MG63 (cell line): ENCODE data around the gene MEGF11. TPM values are rescaled to one million over a fixed set of nuclear protein-coding genes. Genes with fewer than 3 reads are reported as not detected.

Source experiments
- DNase-seq: peaks from one replicate; pipeline ENCODE4 v3.0.0-alpha.2; 2020
- H3K27me3 ChIP-seq: fragments of 250-450 bp; sonication (Bioruptor Pico); 2 replicates; pipeline ENCODE4 v1.5.1; 2020; ENCODE audit warnings: mild to moderate bottlenecking, moderate library complexity
- H3K36me3 ChIP-seq: fragments of 250-450 bp; sonication (Bioruptor Pico); 2 replicates; pipeline ENCODE4 v1.5.1; 2020; ENCODE audit warnings: mild to moderate bottlenecking, moderate library complexity
- H3K4me3 ChIP-seq: fragments of 250-450 bp; sonication (Bioruptor Pico); 2 replicates; pipeline ENCODE4 v1.5.1; 2020; ENCODE audit warnings: mild to moderate bottlenecking, moderate library complexity
- H3K9me3 ChIP-seq: fragments of 250-450 bp; sonication (Bioruptor Pico); 2 replicates; pipeline ENCODE4 v1.5.1; 2020; ENCODE audit warnings: mild to moderate bottlenecking, moderate library complexity
- total RNA-seq: library from RNA; depleted of rRNA; stranded (reverse); fragments of >200 nt; shearing (Covaris generic); gene quantifications from 2 replicates; pipeline ENCODE4 v1.2.3, GENCODE V29; 2014; ENCODE audit warnings: low replicate concordance

The MEGF11 gene
- total RNA-seq, 1 experiment from 2014 or later, result 0.10 TPM

- DNase-seq, result no peak
- Histone ChIP-seq H3K36me3 (no peaks in the 10 kb centered on the region), H3K4me3 (no peak overlapping the region), H3K9me3 (peaks cover 2% of the 10 kb centered on the region; the same call in 1 of the 2 replicates), H3K27me3 (no peaks in the 10 kb centered on the region)
These were observed 252.5 kb downstream of the MEGF11 start for GRCh38 chr15:66001042-66001441.

GRCh38 chr15:65998486-65998885 lies 255.1 kb downstream of the MEGF11 start:
- H3K36me3 ChIP-seq, result no peaks in the 10 kb centered on the region
- H3K4me3 ChIP-seq, result no peak overlapping the region
- H3K27me3 ChIP-seq, result no peaks in the 10 kb centered on the region
- no peak for DNase-seq
- H3K9me3 ChIP-seq, result no peaks in the 10 kb centered on the region

- H3K27me3 ChIP-seq, result no peaks in the 10 kb centered on the region
- no peaks in the 10 kb centered on the region for H3K36me3 ChIP-seq
These were observed 256.6 kb downstream of the MEGF11 start for GRCh38 chr15:65996901-65997300.

GRCh38 chr15:65994832-65995231 lies 258.7 kb downstream of the MEGF11 start:
- Histone ChIP-seq H3K9me3 (no peaks in the 10 kb centered on the region), H3K4me3 (no peak overlapping the region), H3K27me3 (no peaks in the 10 kb centered on the region), H3K36me3 (no peaks in the 10 kb centered on the region)
- DNase-seq, result no peak

More at GRCh38 chr15:65996901-65997300, 256.6 kb downstream of the MEGF11 start:
- DNase-seq, result no peak
- Histone ChIP-seq H3K9me3 (no peaks in the 10 kb centered on the region), H3K4me3 (no peak overlapping the region)

GRCh38 chr15:65993762-65994161 lies 259.8 kb downstream of the MEGF11 start:
- H3K9me3 ChIP-seq, result no peaks in the 10 kb centered on the region
- H3K4me3 ChIP-seq, result no peak overlapping the region
- H3K27me3 ChIP-seq, result no peaks in the 10 kb centered on the region
- DNase-seq, result no peak
- no peaks in the 10 kb centered on the region for H3K36me3 ChIP-seq

- no peak for DNase-seq
- H3K27me3 ChIP-seq, result no peaks in the 10 kb centered on the region
- no peaks in the 10 kb centered on the region for H3K36me3 ChIP-seq
These were observed 260.3 kb downstream of the MEGF11 start for GRCh38 chr15:65993236-65993635.

GRCh38 chr15:65991721-65992483 lies 261.6 kb downstream of the MEGF11 start:
- DNase-seq, result no peak
- Histone ChIP-seq H3K27me3 (no peaks in the 10 kb centered on the region; the same call in 1 of the 2 replicates), H3K4me3 (no peak overlapping the region), H3K36me3 (no peaks in the 10 kb centered on the region), H3K9me3 (no peaks in the 10 kb centered on the region)

More at GRCh38 chr15:65993236-65993635, 260.3 kb downstream of the MEGF11 start:
- H3K9me3 ChIP-seq, result no peaks in the 10 kb centered on the region
- H3K4me3 ChIP-seq, result no peak overlapping the region

GRCh38 chr15:65990298-65990981 lies 263.1 kb downstream of the MEGF11 start:
- DNase-seq, result no peak
- Histone ChIP-seq H3K36me3 (no peaks in the 10 kb centered on the region), H3K9me3 (no peaks in the 10 kb centered on the region), H3K27me3 (no peaks in the 10 kb centered on the region; the same call in none of the 2 replicates), H3K4me3 (no peak overlapping the region)

GRCh38 chr15:65987100-65987499 lies 266.4 kb downstream of the MEGF11 start:
- Histone ChIP-seq H3K27me3 (peaks cover 6% of the 10 kb centered on the region), H3K4me3 (no peak overlapping the region), H3K9me3 (no peaks in the 10 kb centered on the region), H3K36me3 (no peaks in the 10 kb centered on the region)
- DNase-seq, result no peak

GRCh38 chr15:65986416-65986815 lies 267.1 kb downstream of the MEGF11 start:
- Histone ChIP-seq H3K4me3 (no peak overlapping the region), H3K9me3 (no peaks in the 10 kb centered on the region), H3K27me3 (peaks cover 6% of the 10 kb centered on the region), H3K36me3 (no peaks in the 10 kb centered on the region)
- no peak for DNase-seq

GRCh38 chr15:65985387-65985786 lies 268.2 kb downstream of the MEGF11 start:
- Histone ChIP-seq H3K4me3 (no peak overlapping the region), H3K27me3 (peaks cover 6% of the 10 kb centered on the region), H3K9me3 (no peaks in the 10 kb centered on the region), H3K36me3 (no peaks in the 10 kb centered on the region)
- no peak for DNase-seq

- Histone ChIP-seq H3K4me3 (no peak overlapping the region), H3K9me3 (no peaks in the 10 kb centered on the region), H3K36me3 (no peaks in the 10 kb centered on the region), H3K27me3 (peaks cover 6% of the 10 kb centered on the region)
- no peak for DNase-seq
These were observed 270.8 kb downstream of the MEGF11 start for GRCh38 chr15:65982627-65983322.

GRCh38 chr15:65981837-65982626 lies 271.5 kb downstream of the MEGF11 start:
- H3K36me3 ChIP-seq, result no peaks in the 10 kb centered on the region
- peaks cover 6% of the 10 kb centered on the region for H3K27me3 ChIP-seq
- no peak for DNase-seq
- H3K9me3 ChIP-seq, result no peaks in the 10 kb centered on the region
- no peak overlapping the region for H3K4me3 ChIP-seq

- no peak overlapping the region for H3K4me3 ChIP-seq
- no peaks in the 10 kb centered on the region for H3K36me3 ChIP-seq
- peak; percentile 65 for DNase-seq
- H3K9me3 ChIP-seq, result no peaks in the 10 kb centered on the region
- peaks cover 6% of the 10 kb centered on the region for H3K27me3 ChIP-seq
These were observed 272.6 kb downstream of the MEGF11 start for GRCh38 chr15:65980824-65981456.

- Histone ChIP-seq H3K36me3 (no peaks in the 10 kb centered on the region), H3K4me3 (no peak overlapping the region)
- no peak for DNase-seq
These were observed 273.7 kb downstream of the MEGF11 start for GRCh38 chr15:65979837-65980236.

GRCh38 chr15:65979316-65979715 lies 274.2 kb downstream of the MEGF11 start:
- no peaks in the 10 kb centered on the region for H3K36me3 ChIP-seq
- H3K4me3 ChIP-seq, result no peak overlapping the region
- no peaks in the 10 kb centered on the region for H3K9me3 ChIP-seq
- DNase-seq, result no peak
- H3K27me3 ChIP-seq, result peaks cover 3% of the 10 kb centered on the region; the same call in 1 of the 2 replicates

More at GRCh38 chr15:65979837-65980236, 273.7 kb downstream of the MEGF11 start:
- H3K9me3 ChIP-seq, result no peaks in the 10 kb centered on the region
- H3K27me3 ChIP-seq, result peaks cover 3% of the 10 kb centered on the region
